GM12865 (cell line): ENCODE results near the gene GET3.

ENCODE experiments used
- DNase-seq: peaks from one replicate; pipeline ENCODE4 v3.0.0; 2010; ENCODE audit warnings: low read depth
- H3K4me3 ChIP-seq: 2 replicates; pipeline ENCODE4 v1.5.1; 2011; ENCODE audit warnings: mild to moderate bottlenecking, low read depth, low read length, control low read depth
- CTCF ChIP-seq: IDR thresholded peaks from 2 replicates; pipeline ENCODE4 v1.5.1; 2011; ENCODE audit warnings: low read length, control low read depth, low read depth, inconsistent platforms; ENCODE audit not compliant: insufficient read depth; ENCODE audit errors: missing control alignments

The GET3 gene

DNA sequence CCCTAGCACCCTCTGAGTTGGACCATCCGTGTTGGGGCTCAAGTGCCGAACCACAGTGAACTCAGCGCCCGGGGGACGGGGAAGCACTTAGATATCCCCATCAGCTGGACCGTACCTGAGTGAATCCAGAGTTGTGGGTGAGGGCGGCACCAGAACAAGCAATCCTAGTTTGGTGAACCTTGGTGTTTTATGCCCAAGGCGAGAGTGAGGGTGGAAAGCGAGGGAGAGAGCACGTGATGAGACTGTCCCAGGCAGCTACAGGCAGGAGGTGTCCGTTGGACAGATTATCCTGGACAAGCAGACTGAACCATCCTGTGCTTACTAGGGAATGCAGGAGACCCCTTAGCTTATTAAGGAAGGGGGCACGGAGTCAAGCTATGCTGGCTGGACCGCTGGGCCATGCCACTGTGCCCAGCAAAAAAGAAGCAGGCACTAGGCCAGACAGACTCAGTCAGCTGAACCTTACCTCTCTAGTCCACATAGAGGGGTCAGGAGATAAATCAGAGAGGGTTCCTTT lies 596 bp downstream of the GET3 start:
- TF ChIP-seq CTCF, result no peak
- H3K4me3 ChIP-seq, result peak overlapping the region; percentile 74
- no peak for DNase-seq

DNA sequence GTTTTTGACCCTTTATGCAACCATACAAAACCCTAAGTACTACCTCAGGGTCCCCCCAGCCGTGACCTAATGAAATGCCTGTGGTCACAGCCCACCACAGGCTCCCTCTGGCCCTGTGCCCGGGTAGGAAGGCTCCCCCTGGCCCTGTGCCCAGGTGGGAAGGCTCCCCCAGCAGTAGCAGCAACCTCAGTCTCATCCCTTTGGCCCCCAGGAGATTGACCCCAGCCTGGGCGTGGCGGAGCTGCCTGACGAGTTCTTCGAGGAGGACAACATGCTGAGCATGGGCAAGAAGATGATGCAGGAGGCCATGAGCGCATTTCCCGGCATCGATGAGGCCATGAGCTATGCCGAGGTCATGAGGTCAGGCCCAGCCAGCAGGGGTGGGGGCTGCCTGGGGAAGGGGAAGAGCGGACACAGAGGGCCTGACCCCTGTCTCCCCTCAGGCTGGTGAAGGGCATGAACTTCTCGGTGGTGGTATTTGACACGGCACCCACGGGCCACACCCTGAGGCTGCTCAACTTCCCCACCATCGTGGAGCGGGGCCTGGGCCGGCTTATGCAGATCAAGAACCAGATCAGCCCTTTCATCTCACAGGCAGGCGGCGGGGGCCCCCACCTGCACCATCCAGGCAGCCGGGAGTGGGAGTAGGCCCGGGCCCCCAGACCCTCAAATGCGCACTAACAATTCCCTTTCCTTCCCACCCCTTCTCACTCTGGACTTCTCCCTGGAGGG lies 8.0 kb downstream of the GET3 start:
- DNase-seq, result no peak
- H3K4me3 ChIP-seq, result no peak overlapping the region
- no peak for TF ChIP-seq CTCF

GRCh38 chr19:12748489-12748888 lies 11.2 kb downstream of the GET3 start:
- no peak overlapping the region for H3K4me3 ChIP-seq
- no peak for DNase-seq
- TF ChIP-seq CTCF, result no peak

GRCh38 chr19:12749938-12750521 lies 12.7 kb downstream of the GET3 start:
- TF ChIP-seq CTCF, result no peak
- H3K4me3 ChIP-seq, result no peak overlapping the region
- no peak for DNase-seq

- DNase-seq, result no peak
- TF ChIP-seq CTCF, result no peak
- H3K4me3 ChIP-seq, result no peak overlapping the region
Measured at GRCh38 chr19:12750851-12751250, 13.6 kb downstream of the GET3 start.

DNA sequence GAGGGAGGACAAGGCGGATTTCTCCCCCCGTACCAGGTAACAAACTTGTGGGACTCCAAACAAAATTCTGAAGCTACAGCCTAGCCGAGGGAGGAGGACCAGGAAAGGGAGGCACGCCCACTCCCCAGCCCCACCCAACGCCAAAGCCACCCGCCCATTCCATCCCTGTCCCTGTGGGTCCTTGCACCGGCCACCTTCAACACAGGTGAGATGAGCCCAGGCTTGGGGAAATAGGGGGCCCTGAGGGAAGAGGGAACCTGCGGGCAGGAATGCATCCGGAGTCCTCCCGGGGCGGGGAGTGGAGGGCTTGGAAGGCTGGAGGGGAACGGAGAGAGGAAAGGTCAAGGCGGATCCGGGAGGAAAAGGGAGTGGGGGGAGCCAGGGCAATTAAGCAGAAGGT lies 14.3 kb downstream of the GET3 start, which contains the start of gene BEST2:
Gene BEST2, plus strand, starts transcription at position 157 of the 400 bp plus-strand sequence. CDS start 802 bp downstream, outside the sequence.
- H3K4me3 ChIP-seq, result no peak within 1 kb of the TSS
- DNase-seq, result no peak
- TF ChIP-seq CTCF, result no peak
